ENCODE results near the gene HNRNPAB.

Gene HNRNPAB

DNA sequence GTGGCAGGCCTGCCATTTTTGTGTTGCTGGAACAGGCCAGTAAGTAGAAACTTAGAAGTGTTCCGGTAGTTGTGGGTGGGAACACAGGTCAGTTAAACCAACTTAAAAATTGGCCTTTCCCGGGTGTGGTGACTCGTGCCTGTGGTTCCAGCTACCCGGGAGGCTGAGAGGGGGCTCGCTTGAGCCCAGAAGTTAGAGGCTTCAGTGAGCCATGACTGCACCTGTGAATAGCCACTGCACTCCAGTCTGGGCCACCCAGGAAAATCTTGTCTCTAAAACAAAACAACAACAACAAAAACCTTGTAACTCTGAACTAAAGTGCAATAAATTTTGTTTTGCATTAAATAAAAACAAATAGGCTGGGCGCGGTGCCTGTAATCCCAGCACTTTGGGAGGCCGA lies 49.3 kb upstream of the HNRNPAB start:
- Histone ChIP-seq H3K9me3 (ENCODE audit: control insufficient read depth, insufficient read depth, low read depth, low read length) (no peaks in the 10 kb centered on the region), H3K4me3 (ENCODE audit: low read depth, low read length) (no peak overlapping the region), H3K4me1 (ENCODE audit: control insufficient read depth, insufficient read depth, low read length) (peaks cover 4% of the 10 kb centered on the region; the same call in 1 of the 2 replicates), H3K27ac (ENCODE audit: extremely low read depth, low read depth, low read length) (no peak overlapping the region), H3K36me3 (ENCODE audit: control insufficient read depth in 2 of 2, insufficient read depth in 1 of 2, low read length in 2 of 2) (peaks cover 11 to 22% of the 10 kb centered on the region in 2 experiments; a peak in 2 of 3 replicates)
- POLR2A ChIA-PET, result interaction anchor here (0.6 kb wide), 1 partner anchor 788 kb away, joined by 4 read pairs; no protein-coding TSS in a partner anchor
- TF ChIP-seq ZNF629 (tag by site-specific recombination; IDR thresholded peaks at IDR 0.05) (no peak), ZNF626 (tag by site-specific recombination; IDR thresholded peaks at IDR 0.05) (no peak), ZNF623 (tag by site-specific recombination; IDR thresholded peaks at IDR 0.05) (no peak), ZNF514 (tag by site-specific recombination; IDR thresholded peaks at IDR 0.05) (no peak), ZNF248 (tag by site-specific recombination; IDR thresholded peaks at IDR 0.05) (no peak)
- CTCF ChIA-PET, result interaction anchor here (0.6 to 13.3 kb wide), 3 partner anchors 34 to 1043 kb away, joined by 3 to 204 read pairs (median 4); no protein-coding TSS in a partner anchor

DNA sequence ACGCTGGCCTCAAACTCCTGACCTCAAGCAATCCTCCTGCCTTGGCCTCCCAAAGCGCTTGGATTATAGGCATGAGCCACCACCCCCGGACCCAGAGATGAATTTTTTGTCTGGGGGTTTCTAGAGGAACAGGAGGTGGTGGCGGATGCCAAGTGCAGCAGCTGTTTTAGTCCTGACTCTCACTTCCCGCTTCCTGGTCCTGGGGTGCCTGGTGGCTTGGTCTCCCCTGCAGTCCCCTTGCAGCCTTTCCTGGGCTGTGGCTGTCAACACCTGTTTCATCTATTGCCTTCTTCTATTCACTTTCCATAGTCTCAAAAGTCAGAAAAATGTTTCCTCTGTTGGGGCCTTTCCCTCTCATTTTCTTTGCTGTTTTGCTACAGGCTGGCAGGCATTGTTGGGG lies 44.2 kb upstream of the HNRNPAB start:
- Histone ChIP-seq H3K36me3 (ENCODE audit: control insufficient read depth in 2 of 2, insufficient read depth in 1 of 2, low read length in 2 of 2) (no peaks in the 10 kb centered on the region), H3K9me3 (ENCODE audit: control insufficient read depth, insufficient read depth, low read depth, low read length) (no peaks in the 10 kb centered on the region), H3K4me3 (ENCODE audit: low read depth, low read length) (no peak overlapping the region), H3K4me1 (ENCODE audit: control insufficient read depth, insufficient read depth, low read length) (no peaks in the 10 kb centered on the region), H3K27ac (ENCODE audit: extremely low read depth, low read depth, low read length) (no peak overlapping the region)
- ChIA-PET POLR2A (no interaction called here), CTCF (interaction anchor here (1.2 kb wide), 1 partner anchor 84 kb away, joined by 5 read pairs; no protein-coding TSS in a partner anchor)
- TF ChIP-seq ZNF558 (tag by site-specific recombination; IDR thresholded peaks at IDR 0.05) (no peak), ZNF184 (tag by site-specific recombination; IDR thresholded peaks at IDR 0.05) (no peak), ZNF354C (tag by site-specific recombination; IDR thresholded peaks at IDR 0.05; ENCODE audit: borderline replicate concordance, low read depth) (no peak), ZNF785 (tag by site-specific recombination; IDR thresholded peaks at IDR 0.05) (no peak), ZNF146 (tag by site-specific recombination; IDR thresholded peaks at IDR 0.05) (no peak), ZNF426 (tag by site-specific recombination; IDR thresholded peaks at IDR 0.05) (no peak), TSHZ1 (tag by site-specific recombination; IDR thresholded peaks at IDR 0.05; ENCODE audit: borderline replicate concordance) (no peak), ZNF639 (tag by site-specific recombination; IDR thresholded peaks at IDR 0.05) (no peak), ZNF148 (tag by site-specific recombination; IDR thresholded peaks at IDR 0.05; ENCODE audit: borderline replicate concordance) (no peak), ZNF157 (tag by site-specific recombination; IDR thresholded peaks at IDR 0.05) (no peak), SETDB1 (IDR thresholded peaks at IDR 0.05; ENCODE audit: insufficient read length, low read length) (no peak), BCL6B (tag by site-specific recombination; IDR thresholded peaks at IDR 0.05) (no peak), ZBTB21 (tag by site-specific recombination; IDR thresholded peaks at IDR 0.05) (no peak), ZNF121 (tag by site-specific recombination; IDR thresholded peaks at IDR 0.05) (no peak), ZNF501 (tag by site-specific recombination; IDR thresholded peaks at IDR 0.05) (no peak), CTCF (tag by site-specific recombination; IDR thresholded peaks at IDR 0.05) (no peak), ZNF514 (tag by site-specific recombination; IDR thresholded peaks at IDR 0.05) (no peak), ZNF561 (tag by site-specific recombination; IDR thresholded peaks at IDR 0.05; ENCODE audit: borderline replicate concordance) (no peak)

Data from HEK293 (cell line).